NCI-H2107 treated with DMSO at 0.1 percent for 48 hours (cell line): ENCODE measurements around the gene SP110.
A peak's percentile ranks its signal among the peaks of the same experiment; 100 is the strongest.
"Not testable (repeated sequence)": the region's sequence is repeated elsewhere in the genome, so short reads cannot be mapped to it uniquely, and the experiment has no call there.

Experiments used
- DNase-seq: peaks from one replicate; lab custom pipeline; 2025; ENCODE audit not compliant: unreplicated experiment; lab: John Stamatoyannopoulos, UW

SP110 gene

DNA sequence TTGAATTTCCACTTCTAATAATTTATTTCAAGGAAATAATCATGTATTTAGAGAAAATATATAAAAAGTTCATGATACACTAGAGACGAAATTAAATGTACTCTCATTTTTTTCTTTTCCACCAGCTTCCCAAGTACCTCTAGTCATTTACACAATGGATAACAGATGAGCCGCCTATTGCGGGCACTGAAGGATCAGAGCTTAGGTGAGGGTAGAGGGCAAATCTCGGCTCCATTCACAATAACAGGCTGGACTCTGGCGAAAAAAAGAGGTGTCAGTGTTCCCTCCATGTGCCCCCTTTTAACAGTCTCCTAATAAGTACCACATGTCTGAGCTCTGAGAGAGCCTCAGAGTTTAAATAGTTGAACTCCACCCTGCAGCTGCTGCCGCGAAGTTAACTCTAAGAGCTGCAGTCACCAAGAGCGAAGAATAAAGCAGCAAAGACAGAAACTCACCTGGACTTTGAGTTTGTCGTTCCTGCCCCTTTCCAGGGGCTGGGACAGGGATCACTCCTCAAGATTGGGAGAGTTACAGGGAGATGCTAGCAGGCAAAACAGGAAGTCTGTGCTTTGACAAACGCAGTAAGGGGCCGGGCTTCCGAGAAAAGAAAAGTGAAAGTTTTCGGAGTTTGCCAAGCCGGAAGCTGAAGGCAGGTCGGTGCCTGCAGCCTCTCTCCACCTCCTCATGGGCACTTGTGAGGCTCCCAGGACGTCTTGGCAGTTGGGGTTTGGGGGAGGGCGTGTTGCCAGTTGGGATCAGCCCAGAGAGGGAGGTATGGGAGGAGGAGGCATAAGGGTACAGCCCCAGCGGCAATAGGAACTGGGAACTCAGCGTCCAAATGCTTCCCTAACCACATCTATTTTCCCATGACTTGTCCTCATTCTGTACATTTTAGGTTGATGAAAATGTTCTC is at the start of gene SP110:
TSS of gene SP110 (minus strand) at position 566 of the 913 bp plus-strand sequence. CDS start 3,057 bp downstream, outside the sequence.
- DNase-seq: peak; percentile 6

DNA sequence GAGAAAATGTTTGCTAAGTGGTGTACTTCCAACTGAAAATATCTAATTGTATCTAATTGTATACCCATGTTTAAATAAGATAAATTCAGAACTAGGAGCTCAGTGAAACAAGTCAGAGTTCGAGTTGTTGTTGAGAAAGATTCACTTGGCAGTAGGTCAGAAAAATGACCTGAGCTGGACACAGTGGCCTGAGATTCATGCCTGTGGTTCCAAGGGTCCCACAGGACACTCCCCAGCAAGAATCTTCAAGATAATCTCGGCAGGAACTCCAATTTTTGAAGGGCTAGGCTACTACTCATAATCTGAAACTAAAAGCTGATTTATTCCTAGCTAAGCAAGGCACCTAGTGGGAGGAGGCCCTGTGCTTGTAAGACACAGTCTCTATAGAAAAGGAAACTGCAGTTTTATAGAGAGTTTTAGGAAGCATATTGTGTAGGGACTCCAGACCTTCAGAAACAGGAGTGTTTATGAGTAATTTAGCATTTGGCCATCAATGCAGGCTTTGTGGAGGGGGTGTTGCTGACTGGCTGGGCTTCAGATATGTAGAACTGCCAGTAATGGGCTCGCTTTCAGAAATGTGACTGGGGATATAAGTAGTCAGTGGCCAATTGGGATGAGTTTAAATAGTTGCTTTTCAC is 48.9 kb upstream of the SP110 start:
- DNase-seq: no peak

DNA sequence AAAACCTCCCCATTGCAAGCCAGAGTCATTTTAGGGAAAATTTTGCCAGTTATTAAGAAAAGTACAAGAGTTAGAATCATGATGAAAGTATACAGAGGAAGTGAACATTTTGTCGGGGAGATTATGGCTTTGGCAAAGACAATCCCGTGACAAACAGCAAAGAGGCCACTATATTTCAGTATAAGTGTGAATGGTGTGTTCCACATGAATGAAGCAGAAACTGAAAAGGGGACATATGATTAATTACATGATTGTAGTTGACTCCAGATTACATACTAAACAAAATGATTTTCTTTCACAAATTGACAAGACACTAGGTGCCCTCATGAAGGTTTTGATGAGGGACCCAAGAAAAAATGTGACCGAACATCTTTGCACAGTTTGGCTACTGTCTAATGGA is 47.8 kb upstream of the SP110 start:
- no peak for DNase-seq

DNA sequence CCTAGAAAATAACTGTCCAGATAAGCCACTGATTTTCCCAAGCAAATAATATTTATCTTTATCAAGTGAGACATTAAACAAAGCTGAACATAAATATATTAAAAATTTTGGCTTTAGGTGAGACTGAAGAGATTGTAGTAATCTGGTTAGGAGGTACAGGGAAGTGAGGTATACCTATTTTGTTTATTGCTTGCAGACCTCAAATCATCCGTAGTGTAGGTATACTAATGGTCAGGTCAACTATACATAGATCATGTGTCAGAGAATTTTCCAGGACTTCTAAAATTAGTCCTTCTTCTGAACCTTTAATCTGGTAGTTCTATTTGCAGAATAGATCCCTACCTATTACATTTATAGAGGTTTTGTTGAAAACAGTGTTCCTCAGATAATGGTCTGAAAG is 47.3 kb upstream of the SP110 start:
- DNase-seq: no peak

DNA sequence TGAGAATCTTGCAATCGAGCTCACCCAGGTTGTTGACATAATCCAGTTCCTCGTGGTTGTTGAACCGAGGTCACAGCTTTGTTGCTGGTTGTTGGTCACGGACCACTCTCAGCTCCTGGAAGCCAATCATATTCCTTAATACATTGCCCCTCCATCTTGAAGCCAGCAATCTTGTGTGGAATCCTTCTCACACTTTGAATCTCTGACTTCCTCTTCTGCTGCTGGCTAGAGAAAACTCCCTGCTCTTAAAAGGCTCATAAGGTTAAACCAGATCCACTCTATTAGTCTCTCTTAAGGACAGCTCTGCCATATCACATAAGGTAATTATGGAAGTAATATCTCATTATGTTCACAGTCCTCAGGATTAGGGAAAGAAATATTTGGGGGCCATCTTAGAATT is 46.9 kb upstream of the SP110 start:
- DNase-seq: no peak

DNA sequence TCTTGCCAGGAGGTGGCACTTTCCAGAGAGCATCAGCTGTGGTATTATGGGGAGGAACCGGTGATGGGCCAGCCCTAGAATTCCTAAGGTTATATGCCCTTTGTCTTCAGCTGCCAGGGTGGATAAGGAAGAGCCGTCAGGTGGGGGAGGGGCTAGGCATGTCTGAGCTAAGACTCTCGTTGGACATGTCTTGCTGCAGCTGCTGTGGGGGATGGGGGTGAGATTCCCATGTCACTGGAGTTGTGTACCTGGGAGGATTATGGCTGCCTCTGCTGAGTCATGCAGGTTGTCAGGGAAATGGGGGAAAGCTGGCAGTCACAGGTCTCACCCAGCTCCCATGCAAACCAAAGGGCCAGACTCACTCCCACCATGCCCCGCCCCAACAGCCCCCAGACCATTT is 45.2 kb upstream of the SP110 start:
- not testable (repeated sequence) for DNase-seq

DNA sequence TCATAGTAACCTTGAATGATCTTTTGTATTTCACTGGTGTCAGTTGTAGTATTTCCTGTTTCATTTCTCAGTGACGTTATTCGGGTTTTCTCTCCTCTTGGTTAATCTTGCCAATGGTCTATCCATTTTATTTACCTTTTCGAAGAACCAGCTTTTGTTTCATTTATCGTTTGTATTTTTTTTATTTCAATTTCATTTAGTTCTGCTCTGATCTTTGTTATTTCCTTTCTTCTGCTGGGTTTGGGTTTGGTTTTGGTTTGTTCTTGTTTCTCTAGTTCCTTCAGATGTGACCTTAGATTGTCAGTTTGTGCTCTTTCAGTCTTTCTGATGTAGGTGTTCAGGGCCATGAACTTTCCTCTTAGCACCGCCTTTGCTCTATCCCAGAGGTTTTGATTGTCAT is 42.5 kb upstream of the SP110 start:
- no peak for DNase-seq

DNA sequence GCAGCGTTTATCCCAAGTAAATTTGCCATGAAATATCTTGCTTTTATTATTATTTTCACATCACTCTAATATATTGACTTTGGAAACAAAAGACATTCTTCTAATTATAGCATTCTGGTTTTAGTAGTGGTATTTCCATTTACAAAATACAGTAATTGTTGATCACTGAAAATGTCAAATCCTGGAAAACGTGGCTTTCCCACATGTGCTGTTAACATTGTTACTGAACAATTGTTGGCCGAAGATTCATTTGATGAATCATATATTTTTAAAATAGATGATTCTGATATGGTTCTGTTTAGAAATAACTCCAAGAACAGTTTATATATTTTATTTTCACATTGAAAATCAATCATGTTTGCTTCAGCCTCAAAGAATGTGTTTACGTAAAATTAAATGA is 38.7 kb upstream of the SP110 start:
- DNase-seq: no peak

DNA sequence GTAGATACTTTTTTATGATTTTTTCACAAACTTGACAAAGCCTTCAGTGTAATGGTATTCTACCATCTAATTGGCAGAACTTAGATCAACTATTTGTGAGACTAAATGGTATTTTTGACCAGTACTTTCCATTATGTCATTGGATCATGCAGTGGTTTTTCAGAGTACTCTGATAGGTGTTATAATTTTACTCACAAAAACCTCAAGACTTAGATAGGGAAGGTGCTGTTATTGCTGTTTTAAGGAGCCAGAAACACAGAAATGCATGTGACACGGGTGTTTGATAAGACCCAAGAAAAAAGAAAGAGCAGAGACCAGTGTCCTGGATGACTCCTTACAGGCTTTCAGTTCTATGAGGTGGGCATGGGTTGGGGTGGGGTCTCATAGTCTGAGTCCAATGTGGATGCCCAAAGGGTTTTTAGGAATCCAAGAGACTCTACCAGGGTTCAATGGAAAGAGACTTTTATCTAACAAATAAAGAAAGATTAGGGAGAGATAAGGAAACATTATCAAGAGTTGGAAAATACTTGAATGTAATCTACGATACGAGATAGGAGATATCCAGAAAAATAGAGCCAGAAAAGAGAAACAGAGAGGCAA is 37.0 kb upstream of the SP110 start:
- DNase-seq: no peak

DNA sequence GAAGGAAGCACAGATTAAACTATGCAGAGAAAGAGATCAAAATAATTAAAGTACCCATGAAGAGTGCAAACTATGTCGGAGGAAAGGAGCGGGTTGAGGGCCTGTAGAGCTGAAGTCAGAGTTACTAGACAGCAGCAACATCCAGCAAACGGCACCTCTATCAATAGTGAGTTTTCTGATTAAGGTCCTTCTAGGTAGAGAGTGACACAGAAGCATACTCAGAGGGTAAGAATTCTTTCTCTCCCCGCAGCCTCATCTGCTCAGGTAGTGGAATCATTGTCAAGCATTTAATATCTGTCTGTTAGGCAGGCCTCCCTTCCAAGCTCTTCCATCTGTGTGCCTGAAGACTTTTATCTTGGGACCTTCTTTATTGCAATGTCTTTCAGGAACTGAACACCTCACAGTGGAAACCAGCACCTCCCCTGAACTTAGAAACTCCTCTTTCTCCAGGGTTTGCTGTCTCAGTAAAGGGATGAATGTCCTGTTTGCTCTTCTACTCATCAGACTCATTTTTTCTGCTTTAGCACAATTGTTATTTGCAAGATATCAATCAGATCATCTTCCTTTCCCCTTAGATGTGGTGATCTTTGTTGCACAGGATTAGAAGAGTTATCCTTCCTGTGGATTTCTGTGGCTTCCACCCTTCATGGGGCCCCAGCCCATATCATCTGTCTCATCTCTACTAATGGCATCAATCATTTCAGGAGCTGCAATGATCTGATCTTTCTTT is 34.5 kb upstream of the SP110 start:
- no peak for DNase-seq

DNA sequence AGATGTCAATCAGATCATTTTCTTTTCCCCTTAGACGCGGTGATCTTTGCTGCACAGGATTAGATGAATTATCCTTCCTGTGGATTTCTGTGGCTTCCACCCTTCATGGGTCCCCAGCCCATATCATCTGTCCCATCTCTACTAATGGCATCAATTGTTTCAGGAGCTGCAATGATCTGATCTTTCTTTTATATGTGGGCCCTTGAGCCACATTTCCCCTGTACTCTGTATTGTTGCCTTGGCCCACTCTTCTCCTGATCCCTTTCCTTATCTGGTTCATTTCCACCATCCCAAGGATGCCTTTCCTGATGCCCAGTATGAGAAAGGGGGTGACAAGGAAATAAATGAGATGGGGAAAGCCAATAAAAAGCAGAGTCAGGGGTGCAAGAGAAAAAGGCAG is 30.4 kb upstream of the SP110 start:
- DNase-seq: no peak

DNA sequence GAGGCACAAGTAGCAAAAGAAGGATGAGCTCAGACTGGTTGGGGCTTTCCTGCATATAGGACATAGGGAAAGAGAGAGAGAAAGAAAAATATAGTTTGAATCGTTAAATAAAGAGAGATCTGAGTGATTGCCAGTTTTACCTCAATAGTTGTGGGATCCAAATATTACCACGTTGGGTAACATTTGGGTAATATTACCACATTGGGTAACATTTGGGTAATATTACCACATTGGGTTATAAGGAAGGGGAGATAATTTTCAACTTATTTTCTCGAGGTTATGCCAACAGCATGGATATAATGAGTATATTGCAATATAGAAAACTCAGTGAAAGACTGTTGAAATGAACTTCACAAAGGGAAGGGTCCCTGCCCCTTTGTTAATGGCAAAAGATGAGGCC is 26.4 kb upstream of the SP110 start:
- DNase-seq: no peak

DNA sequence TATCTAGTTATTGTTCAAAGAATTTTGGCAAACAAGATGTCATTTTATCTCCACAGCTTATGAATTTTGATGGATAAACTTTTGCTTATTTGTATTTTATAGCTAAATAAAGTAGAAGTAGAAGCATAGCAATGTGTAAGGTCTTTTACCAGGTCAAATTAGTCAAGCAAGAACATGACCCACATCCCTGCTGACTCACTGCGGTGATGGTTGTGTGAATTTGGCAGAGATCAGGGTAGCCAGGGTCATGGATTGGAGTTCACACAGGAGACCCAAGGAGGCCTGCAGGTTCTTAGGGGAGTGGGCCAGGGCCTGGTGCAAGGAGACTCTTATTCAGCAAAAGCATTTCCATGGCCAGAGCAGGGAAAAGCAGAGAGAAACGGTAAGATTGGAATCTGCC is 24.4 kb upstream of the SP110 start:
- DNase-seq: no peak

DNA sequence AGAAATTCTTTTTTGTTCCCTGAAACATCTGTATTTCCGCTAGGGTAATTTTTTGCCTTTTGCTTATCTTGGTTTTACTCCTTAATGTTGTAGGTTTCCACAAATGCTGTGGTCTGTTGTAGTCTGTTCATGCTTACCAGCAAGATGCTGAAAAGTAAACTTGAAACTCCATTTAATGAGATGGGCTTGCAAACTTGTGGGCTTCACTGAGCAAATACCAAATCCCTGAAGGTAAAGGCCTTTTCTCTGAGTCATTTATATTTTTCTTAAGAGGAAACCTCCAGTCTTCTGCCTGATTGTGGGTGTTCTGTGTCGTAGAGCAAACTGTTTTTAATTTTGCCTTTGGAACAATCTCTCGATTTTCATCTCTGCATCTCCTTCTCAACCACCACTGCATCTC is 15.1 kb upstream of the SP110 start:
- DNase-seq: no peak

DNA sequence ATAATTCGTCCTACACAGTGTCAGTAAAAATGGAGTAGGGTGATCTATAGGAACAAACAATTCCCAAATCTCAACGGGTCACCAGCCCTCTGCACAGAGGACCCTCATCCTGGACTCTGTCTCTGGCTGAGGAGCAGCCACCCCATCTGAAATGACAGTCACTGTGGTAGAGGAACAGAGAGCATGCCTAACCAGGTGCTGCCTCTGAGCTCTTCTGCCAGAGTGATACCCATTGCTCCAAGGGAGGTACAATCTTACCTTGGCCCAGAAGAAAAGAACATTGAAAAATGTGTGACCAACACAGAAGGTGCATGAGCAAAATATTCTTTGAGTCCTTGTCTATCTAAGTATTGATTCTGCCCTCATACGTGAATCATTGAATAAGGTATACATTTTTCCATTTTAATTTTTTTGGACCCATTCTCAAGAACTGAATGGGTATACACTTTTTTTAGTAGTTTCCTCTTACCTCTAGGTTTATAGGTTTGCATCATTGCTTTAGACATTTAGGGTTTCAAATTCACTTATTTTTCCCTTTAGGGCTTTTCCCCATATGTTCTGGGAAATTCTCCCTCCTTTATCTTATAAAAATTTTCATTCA is 14.4 kb upstream of the SP110 start:
- no peak for DNase-seq

DNA sequence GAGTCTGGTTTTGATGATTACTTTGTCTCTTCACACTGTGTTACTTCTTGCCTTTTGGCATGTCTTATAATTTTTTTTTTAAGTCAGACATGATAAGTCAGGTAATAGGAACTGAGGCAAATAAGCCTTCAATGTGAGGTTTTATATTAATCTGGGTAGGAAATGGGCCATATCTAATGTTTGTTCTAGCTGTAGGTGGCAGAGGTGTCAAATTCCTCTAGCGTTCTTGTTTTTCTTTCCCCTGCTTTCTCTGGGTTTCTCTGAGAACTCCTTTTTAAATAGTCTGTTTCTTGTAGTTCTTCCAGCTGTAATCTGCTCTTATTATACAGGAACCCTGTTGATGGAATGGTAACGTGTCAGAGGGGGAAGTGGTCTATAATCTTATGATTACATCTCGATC is 11.5 kb upstream of the SP110 start:
- DNase-seq: no peak

DNA sequence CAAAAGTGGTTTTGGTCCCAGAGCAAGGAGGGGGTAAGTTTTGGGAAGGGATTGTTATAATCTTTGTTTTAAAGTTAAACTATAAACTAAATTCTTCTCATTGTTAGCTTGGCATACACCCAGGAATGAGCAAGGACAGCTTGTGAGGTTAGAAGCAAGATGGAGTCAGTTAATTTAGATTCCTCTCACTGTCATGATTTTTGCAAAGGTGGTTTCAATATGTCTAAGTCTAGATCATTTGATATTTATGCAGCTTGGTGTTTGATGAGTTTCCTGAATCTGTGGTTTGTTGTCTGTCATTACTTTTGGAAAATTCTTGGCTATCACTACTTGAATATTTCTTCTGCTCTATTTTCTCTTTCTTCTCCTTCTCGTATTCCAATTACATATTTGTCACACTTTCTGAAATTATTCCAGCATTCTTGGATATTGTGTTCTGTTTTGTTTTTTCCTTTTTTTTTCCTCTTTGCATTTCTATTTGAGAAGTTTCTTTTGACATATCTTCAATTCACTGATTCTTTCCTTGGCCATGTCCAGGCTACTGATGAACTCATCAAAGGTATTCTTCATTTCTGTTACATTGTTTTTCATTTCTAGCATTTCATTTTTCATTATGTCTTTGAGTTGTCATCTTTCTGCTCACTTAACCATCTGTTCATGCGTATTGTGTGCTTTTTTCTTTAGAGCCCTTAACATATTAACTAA is 10.9 kb upstream of the SP110 start:
- no peak for DNase-seq

DNA sequence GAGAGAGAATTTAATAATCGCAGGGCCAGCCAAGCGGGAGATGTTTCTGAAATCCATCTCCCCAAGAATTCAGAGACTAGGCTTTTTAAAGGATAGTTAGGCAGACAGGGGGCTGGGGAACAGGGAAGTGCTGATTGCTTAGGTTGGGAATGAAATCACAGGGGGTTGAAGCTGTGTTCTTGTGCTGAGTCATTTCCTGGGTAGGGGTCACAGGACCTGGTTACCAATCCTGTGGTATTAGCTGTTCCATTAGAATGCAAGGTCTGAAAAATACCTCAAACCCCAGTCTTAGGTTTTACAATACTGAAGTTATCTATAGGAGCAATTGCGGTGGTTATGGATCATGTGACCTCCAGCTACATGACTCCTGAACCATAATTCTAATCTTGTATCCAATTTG is 10.3 kb upstream of the SP110 start:
- no peak for DNase-seq

DNA sequence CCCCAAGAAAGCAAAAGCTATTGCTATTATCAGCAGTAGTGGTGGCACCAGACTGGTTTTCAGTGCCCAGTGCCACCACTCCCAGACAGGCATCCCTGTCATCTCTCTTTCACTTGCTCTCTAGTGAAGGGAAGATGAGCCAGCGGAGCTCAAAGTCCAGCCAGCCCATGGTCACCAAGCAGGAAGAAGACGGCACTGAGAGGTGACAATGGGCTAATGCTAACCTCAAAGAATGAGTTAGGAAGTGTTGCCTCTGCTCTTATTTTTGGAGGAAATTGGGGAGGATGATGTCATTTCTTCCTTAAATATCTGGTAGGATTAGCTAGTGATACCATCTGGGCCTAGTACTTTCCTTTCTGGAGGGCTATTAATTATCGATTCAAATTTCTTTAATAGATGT is 7.4 kb upstream of the SP110 start:
- DNase-seq: no peak

DNA sequence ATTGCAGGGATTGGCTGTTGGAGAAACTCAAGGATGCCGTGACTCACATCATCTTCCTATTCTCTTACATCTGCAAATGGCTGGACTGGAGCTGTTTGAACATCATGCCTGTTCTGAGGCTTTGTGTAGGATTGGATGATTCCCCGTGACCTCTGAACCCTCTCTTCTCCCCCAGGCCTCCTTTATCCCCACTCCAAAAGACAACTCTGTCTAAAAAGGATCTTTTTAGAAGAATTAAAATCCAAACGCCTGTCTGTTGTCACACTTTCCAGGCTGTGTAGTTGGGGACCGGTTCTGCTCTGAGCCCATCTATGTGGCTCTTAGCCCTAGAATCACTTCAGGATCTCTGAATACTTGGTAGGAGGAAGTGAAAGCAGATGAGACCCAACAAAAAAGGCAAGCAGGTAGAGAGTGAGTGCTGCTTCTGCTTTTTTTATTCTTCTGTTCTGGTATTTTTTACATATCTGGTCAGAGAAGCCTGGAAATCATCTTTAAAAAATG is 6.3 kb upstream of the SP110 start:
- no peak for DNase-seq
